Ovary (tissue), 9 donors: ENCODE measurements around the gene PIM1. TPM values are rescaled to one million over a fixed set of nuclear protein-coding genes. Genes with fewer than 3 reads are reported as not detected.
A peak's percentile ranks its signal among the peaks of the same experiment; 100 is the strongest.

Source experiments
- DNase-seq, 5 donors: peaks; one replicate each; pipeline ENCODE4 v3.0.0-alpha.2; 2019 to 2020
- H3K27ac ChIP-seq, 2 donors: fragments of 200-600 bp; one replicate each; pipeline versions ENCODE4 v1.5.1 to v1.8.0; 2019 to 2022
- H3K27me3 ChIP-seq: fragments of 200-600 bp; one replicate; pipeline ENCODE4 v1.8.0; 2022
- H3K36me3 ChIP-seq: fragments of 200-600 bp; sonication (generic); one replicate; pipeline ENCODE4 v1.5.1; 2019
- H3K4me1 ChIP-seq: one replicate; pipeline ENCODE4 v1.8.1; 2013; ENCODE audit warnings: mild to moderate bottlenecking, moderate library complexity; ENCODE audit not compliant: insufficient read depth
- H3K4me3 ChIP-seq: fragments of 200-600 bp; sonication (generic); one replicate; pipeline ENCODE4 v1.5.1; 2017
- H3K9me3 ChIP-seq, 2 donors: fragments of 200-600 bp in 1 of 2; sonication (generic) in 1 of 2; one replicate each; pipeline versions ENCODE4 v1.5.1 to v1.8.1; 2013 to 2019; ENCODE audit warnings: mild to moderate bottlenecking in 1 of 2, moderate library complexity in 1 of 2
- CTCF ChIP-seq, 3 donors: fragments of 450-650 bp in 2 of 3; fragments of 200-600 bp in 1 of 3; IDR thresholded peaks; one replicate each; pipeline versions ENCODE4 v1.5.1 to v1.8.0; 2016 to 2022; ENCODE audit warnings: antibody characterized with exemption in 3 of 3, mild to moderate bottlenecking in 1 of 3
- EP300 ChIP-seq: sonication (generic); formaldehyde crosslinking; IDR thresholded peaks from one replicate; pipeline ENCODE4 v1.6.1; 2017; ENCODE audit warnings: antibody characterized with exemption
- POLR2A ChIP-seq: fragments of 450-650 bp; IDR thresholded peaks from one replicate; pipeline ENCODE4 v1.6.1; 2017; ENCODE audit warnings: antibody characterized with exemption, mild to moderate bottlenecking, moderate library complexity
- WGBS, 3 donors: extraction: QIAGEN DNeasy Blood & Tissue Kit in 1 of 3; methylation state at CpG; one replicate each; pipeline versions ENCODE4 v1.1.5 to v1.1.7; 2013 to 2017; 5-methylcytosine and 5-hydroxymethylcytosine counted together
- intact Hi-C, 4 donors: fragments of 100-400 bp; cut with DNase I; formaldehyde crosslinking; loops; one replicate each; pipeline versions ENCODE4 v1.11.0 to v1.15.1; 2022 to 2023
- polyA plus RNA-seq, 2 donors: library from polyadenylated mRNA; stranded (reverse); fragments of 200-250 nt in 1 of 2; fragments of 350-450 nt in 1 of 2; fragmentation: Illumina TruSeq in 1 of 2; extraction: RNeasy Lipid Tissue Mini Kit (QIAGEN cat#74804) in 1 of 2; gene quantifications; one replicate each; pipeline ENCODE4 v1.2.3, GENCODE V29; 2013 to 2014
- total RNA-seq, 7 donors: library from RNA; depleted of rRNA in 2 of 7; stranded (reverse); fragments of >200 nt in 2 of 7; fragmentation: NEBNext Ultra II Directional in 3 of 7; extraction: Animal tissue kit (Norgen Biotek cat#: 25700) in 3 of 7; gene quantifications; one replicate each; pipeline versions ENCODE4 v1.1.0 to v1.2.4, GENCODE V29; 2016 to 2023
- donor health status: DM: no; HTN: no; CAD: no; lungs with moderate emphysema.
- donor health status: DM: no; HTN: no; CAD: no.
- donor health status: Bipolar disorder and iron deficiency.
- donor health status: DM: yes; HTN: yes; CAD: no.
- donor health status: DM: no; HTN: no; CAD: no.
- donor health status: DM: yes; HTN: yes; CAD: no.

Gene PIM1
- total and polyA plus RNA-seq, 9 donors, result 34.2 to 135 (median 64.9) TPM

GRCh38 chr6:37168811-37169495 lies 999 bp upstream of the PIM1 start:
- intact Hi-C loops, result no loop called here
- Histone ChIP-seq H3K4me1 (peaks cover 4% of the 10 kb centered on the region), H3K36me3 (no peaks in the 10 kb centered on the region), H3K27ac (peak overlapping the region; percentile 68 to 91), H3K27me3 (no peaks in the 10 kb centered on the region), H3K4me3 (peak overlapping the region; percentile 48), H3K9me3 (no peaks in the 10 kb centered on the region)
- no peak for DNase-seq
- no peak for TF ChIP-seq CTCF (IDR thresholded peaks at IDR 0.05)
- TF ChIP-seq EP300, result peak; percentile 82
- 1% methylated on average over 29 of the region's 29 CpGs for WGBS, 3 donors

- intact Hi-C loops, result loop anchor here in 3 of 4 donors (2.0 to 5.0 kb wide), 3 partner anchors 37 to 118 kb away; no protein-coding TSS in a partner anchor
- WGBS, 3 donors, result 0 to 1% (median 1%) methylated on average over 46 to 92 of the region's 92 CpGs
- no peaks in the 10 kb centered on the region for H3K27me3 ChIP-seq
- peak overlapping the region; percentile 70 to 87 for H3K27ac ChIP-seq
- peaks cover 4% of the 10 kb centered on the region for H3K4me1 ChIP-seq
- DNase-seq, result peak; percentile 54 to 76 (median 67)
- H3K36me3 ChIP-seq, result no peaks in the 10 kb centered on the region
- no peaks in the 10 kb centered on the region for H3K9me3 ChIP-seq
- TF ChIP-seq POLR2A (peak; percentile 6), CTCF (IDR thresholded peaks at IDR 0.05) (peak in 2 of 3 donors; percentile 19 to 42), EP300 (no peak)
- H3K4me3 ChIP-seq, result peak overlapping the region; percentile 84
These were observed 585 bp downstream of the PIM1 start for GRCh38 chr6:37170273-37171200.

- no peaks in the 10 kb centered on the region for H3K36me3 ChIP-seq
- 0 to 1% (median 0%) methylated on average over 35 to 45 of the region's 45 CpGs for WGBS, 3 donors
- H3K4me1 ChIP-seq, result peaks cover 4% of the 10 kb centered on the region
- peak overlapping the region; percentile 70 to 87 for H3K27ac ChIP-seq
- H3K27me3 ChIP-seq, result no peaks in the 10 kb centered on the region
- TF ChIP-seq CTCF (IDR thresholded peaks at IDR 0.05) (no peak), POLR2A (no peak), EP300 (no peak)
- H3K4me3 ChIP-seq, result peak overlapping the region; percentile 84
- no peaks in the 10 kb centered on the region for H3K9me3 ChIP-seq
- DNase-seq, result peak; percentile 49 to 76 (median 70)
- intact Hi-C loops, result loop anchor here in 3 of 4 donors (2.0 to 5.0 kb wide), 3 partner anchors 36 to 119 kb away; no protein-coding TSS in a partner anchor
These were observed 1.4 kb downstream of the PIM1 start for GRCh38 chr6:37171201-37171969.
